Measurements from ENCODE around the gene TGFBR3.

The TGFBR3 gene

GRCh38 chr1:91879733-91880132 lies 6.2 kb downstream of the TGFBR3 start:
- FAIRE-seq = peak; percentile 56
- DNase-seq (ENCODE audit: insufficient read length) = no peak
- TF ChIP-seq TAF1 (IDR thresholded peaks at IDR 0.05; ENCODE audit: borderline replicate concordance, low read depth, low read length) (no peak), POLR2A (IDR thresholded peaks at IDR 0.05; ENCODE audit: low read depth, low read length) (no peak), POLR2AphosphoS5 (IDR thresholded peaks at IDR 0.05; ENCODE audit: low read depth, low read length) (no peak)

- DNase-seq (ENCODE audit: insufficient read length) (no peak), FAIRE-seq (peak; percentile 94)
- no peak for TF ChIP-seq POLR2A (IDR thresholded peaks at IDR 0.05; ENCODE audit: low read depth, low read length)
- TF ChIP-seq POLR2AphosphoS5 (IDR thresholded peaks at IDR 0.05; ENCODE audit: low read depth, low read length) = no peak
- no peak for TF ChIP-seq TAF1 (IDR thresholded peaks at IDR 0.05; ENCODE audit: borderline replicate concordance, low read depth, low read length)
Measured at GRCh38 chr1:91877574-91878208, 8.3 kb downstream of the TGFBR3 start.

- DNase-seq (ENCODE audit: insufficient read length) (no peak), FAIRE-seq (no peak)
- TF ChIP-seq POLR2A (IDR thresholded peaks at IDR 0.05; ENCODE audit: low read depth, low read length) (no peak), TAF1 (IDR thresholded peaks at IDR 0.05; ENCODE audit: borderline replicate concordance, low read depth, low read length) (no peak), POLR2AphosphoS5 (IDR thresholded peaks at IDR 0.05; ENCODE audit: low read depth, low read length) (no peak)
Measured at GRCh38 chr1:91876781-91877573, 9.0 kb downstream of the TGFBR3 start.

- TF ChIP-seq POLR2A (IDR thresholded peaks at IDR 0.05; ENCODE audit: low read depth, low read length) (no peak), POLR2AphosphoS5 (IDR thresholded peaks at IDR 0.05; ENCODE audit: low read depth, low read length) (no peak), TAF1 (IDR thresholded peaks at IDR 0.05; ENCODE audit: borderline replicate concordance, low read depth, low read length) (no peak)
- DNase-seq (ENCODE audit: insufficient read length) (peak; percentile 48), FAIRE-seq (peak; percentile 95)
Measured at GRCh38 chr1:91876040-91876470, 9.9 kb downstream of the TGFBR3 start.

- DNase-seq (ENCODE audit: insufficient read length) (no peak), FAIRE-seq (no peak)
- TF ChIP-seq POLR2AphosphoS5 (IDR thresholded peaks at IDR 0.05; ENCODE audit: low read depth, low read length) (no peak), TAF1 (IDR thresholded peaks at IDR 0.05; ENCODE audit: borderline replicate concordance, low read depth, low read length) (no peak)
Measured at GRCh38 chr1:91874167-91874566, 11.8 kb downstream of the TGFBR3 start.

GRCh38 chr1:91872559-91873081 lies 13.3 kb downstream of the TGFBR3 start:
- DNase-seq (ENCODE audit: insufficient read length) (no peak), FAIRE-seq (no peak)
- TF ChIP-seq POLR2A (IDR thresholded peaks at IDR 0.05; ENCODE audit: low read depth, low read length) (no peak), TAF1 (IDR thresholded peaks at IDR 0.05; ENCODE audit: borderline replicate concordance, low read depth, low read length) (no peak), POLR2AphosphoS5 (IDR thresholded peaks at IDR 0.05; ENCODE audit: low read depth, low read length) (no peak)

- TF ChIP-seq POLR2A (IDR thresholded peaks at IDR 0.05; ENCODE audit: low read depth, low read length) = no peak
- TF ChIP-seq TAF1 (IDR thresholded peaks at IDR 0.05; ENCODE audit: borderline replicate concordance, low read depth, low read length) = no peak
- no peak for TF ChIP-seq POLR2AphosphoS5 (IDR thresholded peaks at IDR 0.05; ENCODE audit: low read depth, low read length)
- DNase-seq (ENCODE audit: insufficient read length) (no peak), FAIRE-seq (no peak)
Measured at GRCh38 chr1:91872000-91872399, 14.0 kb downstream of the TGFBR3 start.

- FAIRE-seq = no peak
- DNase-seq (ENCODE audit: insufficient read length) = no peak
- no peak for TF ChIP-seq POLR2AphosphoS5 (IDR thresholded peaks at IDR 0.05; ENCODE audit: low read depth, low read length)
- TF ChIP-seq TAF1 (IDR thresholded peaks at IDR 0.05; ENCODE audit: borderline replicate concordance, low read depth, low read length) = no peak
- no peak for TF ChIP-seq POLR2A (IDR thresholded peaks at IDR 0.05; ENCODE audit: low read depth, low read length)
Measured at GRCh38 chr1:91870322-91870721, 15.6 kb downstream of the TGFBR3 start.

- FAIRE-seq (no peak), DNase-seq (ENCODE audit: insufficient read length) (no peak)
- TF ChIP-seq TAF1 (IDR thresholded peaks at IDR 0.05; ENCODE audit: borderline replicate concordance, low read depth, low read length) (no peak), POLR2AphosphoS5 (IDR thresholded peaks at IDR 0.05; ENCODE audit: low read depth, low read length) (no peak), POLR2A (IDR thresholded peaks at IDR 0.05; ENCODE audit: low read depth, low read length) (no peak)
Measured at GRCh38 chr1:91866425-91866824, 19.5 kb downstream of the TGFBR3 start.

- FAIRE-seq (no peak), DNase-seq (ENCODE audit: insufficient read length) (no peak)
- TF ChIP-seq POLR2A (IDR thresholded peaks at IDR 0.05; ENCODE audit: low read depth, low read length) (no peak), POLR2AphosphoS5 (IDR thresholded peaks at IDR 0.05; ENCODE audit: low read depth, low read length) (no peak), TAF1 (IDR thresholded peaks at IDR 0.05; ENCODE audit: borderline replicate concordance, low read depth, low read length) (no peak)
Measured at GRCh38 chr1:91864017-91864700, 21.8 kb downstream of the TGFBR3 start.

- FAIRE-seq (no peak), DNase-seq (ENCODE audit: insufficient read length) (no peak)
- TF ChIP-seq TAF1 (IDR thresholded peaks at IDR 0.05; ENCODE audit: borderline replicate concordance, low read depth, low read length) = no peak
Measured at GRCh38 chr1:91863498-91863897, 22.5 kb downstream of the TGFBR3 start.
